ENCODE results near the gene SUN3. TPM values are rescaled to one million over a fixed set of nuclear protein-coding genes. Genes with fewer than 3 reads are reported as not detected.

Gene SUN3
- total RNA-seq, 1 donor from 2014 or later: not detected

- ChIA-PET CTCF (no interaction called here), POLR2A (no interaction called here)
- intact Hi-C loops (cut with micrococcal nuclease): no loop called here
- no peak for ATAC-seq (ENCODE audit: low read depth)
- TF ChIP-seq CTCF (IDR thresholded peaks at IDR 0.05): no peak
- Mint-ChIP-seq H3K4me3 (no peak overlapping the region), H3K27ac (no peak overlapping the region), H3K27me3 (peaks cover 6% of the 10 kb centered on the region), H3K9me3 (no peaks in the 10 kb centered on the region), H3K36me3 (ENCODE audit: low read depth) (no peaks in the 10 kb centered on the region), H3K4me1 (peaks cover 13% of the 10 kb centered on the region)
- no peak for DNase-seq
Measured at GRCh38 chr7:48049850-48050249, 20.9 kb upstream of the SUN3 start.

DNA sequence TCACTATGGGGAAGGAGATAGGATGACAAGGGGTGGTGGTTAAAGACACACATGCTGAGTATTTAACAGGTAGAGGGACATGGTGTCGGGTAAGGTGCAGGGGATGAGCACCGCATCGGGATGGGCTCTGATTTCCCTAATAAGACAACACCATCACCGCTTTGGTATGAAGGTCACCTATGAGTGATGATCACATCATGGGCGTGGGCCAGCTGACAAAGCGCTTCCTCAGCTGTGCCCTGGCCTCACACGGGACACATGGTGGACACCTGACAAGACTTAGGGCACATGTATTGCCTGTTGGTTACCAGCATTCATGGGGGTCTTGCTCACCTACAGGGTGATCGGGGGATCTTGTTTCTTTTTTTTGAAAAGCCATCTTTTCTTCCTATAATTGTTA is 19.2 kb upstream of the SUN3 start:
- peaks cover 6% of the 10 kb centered on the region for H3K27me3 Mint-ChIP-seq
- intact Hi-C loops (cut with micrococcal nuclease): no loop called here
- ATAC-seq (ENCODE audit: low read depth) (no peak), DNase-seq (no peak)
- H3K4me3 Mint-ChIP-seq: no peak overlapping the region
- peaks cover 13% of the 10 kb centered on the region for H3K4me1 Mint-ChIP-seq
- H3K27ac Mint-ChIP-seq: no peak overlapping the region
- TF ChIP-seq CTCF (IDR thresholded peaks at IDR 0.05): no peak
- H3K36me3 Mint-ChIP-seq (ENCODE audit: low read depth): no peaks in the 10 kb centered on the region
- no peaks in the 10 kb centered on the region for H3K9me3 Mint-ChIP-seq
- ChIA-PET CTCF (no interaction called here), POLR2A (no interaction called here)

DNA sequence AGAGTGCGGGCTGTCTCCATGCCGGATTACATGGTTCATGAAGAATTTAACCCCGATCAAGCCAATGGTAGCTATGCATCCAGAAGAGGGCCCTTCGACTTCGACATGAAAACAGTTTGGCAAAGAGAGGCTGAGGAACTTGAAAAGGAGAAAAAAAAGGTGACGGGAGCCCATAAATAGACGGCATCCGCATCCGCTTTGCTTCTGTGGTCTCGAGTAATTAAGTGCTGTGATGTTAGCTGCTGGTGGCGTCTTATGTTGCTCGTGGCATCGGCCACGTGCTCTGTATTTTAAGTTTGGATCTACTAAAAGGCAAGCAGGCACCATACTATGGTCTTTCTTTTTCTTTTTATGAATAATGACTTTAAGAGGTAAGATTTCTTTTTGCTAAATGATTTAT is 17.6 kb upstream of the SUN3 start:
- intact Hi-C loops (cut with micrococcal nuclease): no loop called here
- Mint-ChIP-seq H3K27ac (no peak overlapping the region), H3K9me3 (no peaks in the 10 kb centered on the region), H3K4me3 (no peak overlapping the region), H3K36me3 (ENCODE audit: low read depth) (no peaks in the 10 kb centered on the region), H3K27me3 (peaks cover 6% of the 10 kb centered on the region), H3K4me1 (peaks cover 4% of the 10 kb centered on the region)
- ChIA-PET CTCF (interaction anchor here (0.8 kb wide), 1 partner anchor 55 kb away, joined by 3 read pairs; no protein-coding TSS in a partner anchor), POLR2A (no interaction called here)
- no peak for TF ChIP-seq CTCF (IDR thresholded peaks at IDR 0.05)
- ATAC-seq (ENCODE audit: low read depth) (no peak), DNase-seq (no peak)

DNA sequence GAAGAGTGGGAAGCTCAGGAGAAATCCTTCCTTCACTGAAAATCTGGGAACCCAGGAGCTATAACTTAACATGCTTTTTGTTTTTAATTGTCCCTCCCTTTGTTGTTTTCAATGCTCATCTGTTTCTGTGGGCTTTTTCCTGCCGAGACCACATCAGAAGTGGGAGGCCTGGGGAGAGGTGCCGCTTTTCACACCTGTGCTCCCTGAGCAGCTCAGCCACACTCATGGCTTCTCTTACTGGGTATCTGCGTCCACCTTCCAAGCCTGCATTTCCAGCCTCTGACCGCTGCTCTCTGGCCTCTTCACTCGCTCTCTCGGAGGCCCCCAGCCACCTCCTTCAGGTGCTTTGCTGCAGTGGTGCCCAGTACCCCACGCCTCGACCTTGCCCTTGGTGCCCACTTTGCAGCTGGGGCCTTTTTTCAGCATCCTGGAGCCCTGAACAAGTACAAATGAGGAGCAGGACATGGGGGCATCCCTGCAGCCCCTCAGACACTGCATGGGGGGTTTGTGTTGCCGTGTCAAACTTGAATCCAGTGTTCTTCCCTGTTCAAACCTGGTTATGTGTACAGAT is 16.4 kb upstream of the SUN3 start:
- Mint-ChIP-seq H3K36me3 (ENCODE audit: low read depth) (no peaks in the 10 kb centered on the region), H3K4me3 (no peak overlapping the region), H3K9me3 (no peaks in the 10 kb centered on the region), H3K27ac (no peak overlapping the region), H3K27me3 (peaks cover 6% of the 10 kb centered on the region), H3K4me1 (peaks cover 4% of the 10 kb centered on the region)
- CTCF ChIA-PET: interaction anchor here (0.6 kb wide), 1 partner anchor 58 kb away, joined by 3 read pairs; no protein-coding TSS in a partner anchor
- intact Hi-C loops (cut with micrococcal nuclease): no loop called here
- DNase-seq (no peak), ATAC-seq (ENCODE audit: low read depth) (no peak)
- no peak for TF ChIP-seq CTCF (IDR thresholded peaks at IDR 0.05)
- POLR2A ChIA-PET: no interaction called here

DNA sequence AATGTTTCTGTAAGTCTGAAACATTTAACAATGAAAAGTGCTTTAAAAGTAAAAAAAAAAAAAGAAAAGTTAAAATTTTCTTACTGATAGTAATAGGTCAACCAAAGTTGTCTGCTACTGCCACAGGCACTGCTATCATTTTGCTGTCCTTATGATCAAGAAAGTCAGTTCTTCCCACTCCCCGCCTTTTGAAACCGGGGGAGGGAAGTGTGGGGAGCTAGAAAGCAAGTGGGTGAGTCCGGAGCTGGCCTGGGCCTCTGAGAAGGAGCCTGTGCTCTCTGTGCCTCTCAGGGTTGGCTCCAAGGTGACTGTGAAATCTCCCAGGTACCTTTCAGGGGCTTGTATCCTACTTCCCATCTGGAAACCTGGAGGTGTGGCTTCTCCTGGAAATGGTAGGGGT is 13.7 kb upstream of the SUN3 start:
- Mint-ChIP-seq H3K27ac (no peak overlapping the region), H3K27me3 (peaks cover 2% of the 10 kb centered on the region), H3K36me3 (ENCODE audit: low read depth) (no peaks in the 10 kb centered on the region), H3K4me3 (no peak overlapping the region), H3K9me3 (no peaks in the 10 kb centered on the region), H3K4me1 (peaks cover 4% of the 10 kb centered on the region)
- DNase-seq (no peak), ATAC-seq (ENCODE audit: low read depth) (no peak)
- ChIA-PET CTCF (no interaction called here), POLR2A (interaction anchor here (0.7 kb wide), 1 partner anchor 22 kb away, joined by 3 read pairs; no protein-coding TSS in a partner anchor)
- TF ChIP-seq CTCF (IDR thresholded peaks at IDR 0.05): no peak
- intact Hi-C loops (cut with micrococcal nuclease): loop anchor here (1.0 kb wide), 1 partner anchor 26 kb away; no protein-coding TSS in a partner anchor

Data from activated B cell treated with CpG ODN at 0.5 μM for 24 hours (primary cell).